SH-SY5Y (cell line): ENCODE data around the gene PPM1E.

Experiments used
- GATA2 ChIP-seq: IDR thresholded peaks from 2 replicates; pipeline ENCODE4 v1.6.1; 2011; ENCODE audit warnings: mild to moderate bottlenecking, low read depth, low read length
- GATA3 ChIP-seq: IDR thresholded peaks from 2 replicates; pipeline ENCODE4 v1.6.1; 2011; ENCODE audit warnings: low read depth, mild to moderate bottlenecking, low read length, moderate library complexity

PPM1E gene

DNA sequence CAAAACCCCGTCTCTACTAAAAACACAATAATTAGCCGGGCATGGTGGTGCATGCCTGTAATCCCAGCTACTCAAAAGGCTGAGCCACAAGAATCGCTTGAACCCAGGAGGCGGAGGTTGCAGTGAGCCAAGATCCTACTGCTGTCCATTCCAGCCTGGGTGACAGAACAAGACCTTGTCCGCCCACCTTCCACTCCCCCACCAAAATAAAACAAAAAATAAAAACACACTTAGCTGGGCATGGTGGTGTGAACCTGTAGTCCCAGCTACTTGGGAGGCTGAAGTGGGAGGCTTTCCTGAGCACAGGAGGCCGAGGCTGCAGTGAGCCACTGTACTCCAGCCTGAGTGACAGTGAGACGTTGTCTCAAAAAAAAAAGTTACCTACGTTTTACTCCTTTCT lies 3.2 kb downstream of the PPM1E start:
- TF ChIP-seq GATA2 (no peak), GATA3 (no peak)

DNA sequence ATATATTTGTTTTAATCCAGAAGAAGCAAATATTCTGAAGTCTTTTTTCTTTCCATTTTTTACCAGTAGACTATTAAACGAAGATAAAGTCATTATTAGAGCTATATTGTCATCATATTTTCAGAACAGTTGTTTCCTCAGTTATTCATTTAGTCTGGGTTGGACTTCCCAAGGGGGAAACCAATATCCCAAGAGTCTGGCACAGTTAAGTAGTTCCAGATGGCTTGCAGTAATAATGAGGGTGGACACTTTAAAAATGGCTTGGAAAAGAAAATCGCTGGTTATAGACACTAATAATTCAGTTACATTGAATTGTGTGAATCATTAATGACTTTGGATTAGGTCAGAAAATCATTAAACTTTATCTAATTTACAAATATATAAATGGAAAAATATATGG lies 3.9 kb downstream of the PPM1E start:
- TF ChIP-seq GATA3 (no peak), GATA2 (no peak)

DNA sequence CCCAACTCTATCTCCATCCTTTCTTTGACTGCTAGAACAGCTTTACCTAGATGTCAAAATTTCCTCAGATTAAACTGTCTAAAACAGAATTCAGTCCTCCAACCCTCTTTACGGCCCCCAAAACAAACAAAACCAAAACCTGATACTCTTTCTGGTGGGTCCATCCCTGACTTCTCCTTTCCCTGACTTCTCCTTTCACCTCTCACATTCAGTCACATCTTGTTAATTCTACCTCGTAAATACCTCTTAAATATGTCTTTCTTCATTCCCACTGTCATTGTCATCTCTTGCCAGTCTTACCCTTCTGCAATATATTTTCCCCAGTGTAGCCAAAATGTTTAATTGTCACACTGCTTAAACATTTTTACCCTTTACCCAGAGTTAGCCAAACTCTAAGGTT lies 4.6 kb downstream of the PPM1E start:
- TF ChIP-seq GATA2 = no peak
- TF ChIP-seq GATA3 = no peak

DNA sequence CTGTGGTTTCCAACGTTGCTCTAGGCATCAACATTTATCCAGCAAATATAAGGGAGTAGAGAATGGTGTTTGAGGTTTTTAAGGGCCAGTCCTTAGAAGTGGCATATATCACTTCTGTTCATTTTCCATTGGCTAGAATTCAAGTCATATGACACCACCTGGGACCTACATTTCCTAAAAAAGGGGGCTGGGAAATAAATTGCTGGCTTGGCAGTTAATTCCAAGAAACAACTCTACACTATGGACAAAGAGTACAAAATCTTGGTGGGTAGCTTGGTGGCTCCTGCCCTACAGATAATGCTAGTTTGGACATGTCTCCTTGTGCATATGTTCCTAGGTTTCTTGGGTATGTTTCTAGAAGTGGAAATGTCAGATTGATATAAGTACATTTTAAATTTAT lies 7.6 kb downstream of the PPM1E start:
- TF ChIP-seq GATA3 (no peak), GATA2 (no peak)

DNA sequence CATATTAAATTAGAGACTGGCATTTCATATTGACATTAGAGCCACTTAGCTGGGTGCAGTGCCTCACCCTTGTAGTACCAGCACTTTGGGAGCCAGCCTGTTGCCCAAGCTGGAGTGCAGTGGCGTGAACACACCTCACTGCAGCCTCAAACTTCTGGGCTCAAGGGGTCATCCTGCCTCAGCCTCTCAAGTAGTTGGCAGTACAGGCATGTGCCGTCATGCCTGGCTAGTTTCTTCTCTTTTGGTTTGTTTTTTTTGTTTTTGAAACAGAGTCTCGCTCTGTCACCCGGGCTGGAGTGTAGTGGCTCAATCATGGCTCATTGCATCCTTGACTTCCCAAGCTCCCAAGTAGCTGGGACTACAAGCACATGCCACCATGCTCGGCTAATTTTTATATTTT lies 8.7 kb downstream of the PPM1E start:
- no peak for TF ChIP-seq GATA2
- TF ChIP-seq GATA3 = no peak

DNA sequence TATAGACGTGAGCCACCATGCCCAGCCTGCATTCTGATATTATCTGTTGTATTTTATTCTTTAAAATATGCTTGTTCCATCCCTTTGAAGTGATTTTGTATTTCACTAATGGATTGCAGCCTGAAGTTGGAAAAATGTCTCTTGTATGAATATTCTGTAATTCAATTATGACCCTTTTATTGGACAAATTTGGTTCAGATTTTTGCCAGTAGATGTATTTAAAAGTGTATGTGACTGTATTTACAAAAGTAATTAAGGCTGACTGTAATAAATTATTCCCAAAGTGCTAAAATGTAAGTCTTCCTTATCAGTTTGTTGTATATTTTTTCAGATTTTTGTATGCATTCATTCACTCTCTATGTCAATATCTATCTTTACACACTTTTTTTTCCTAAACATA lies 23.8 kb downstream of the PPM1E start:
- TF ChIP-seq GATA2 (no peak; the same call in none of the 2 replicates), GATA3 (no peak)

DNA sequence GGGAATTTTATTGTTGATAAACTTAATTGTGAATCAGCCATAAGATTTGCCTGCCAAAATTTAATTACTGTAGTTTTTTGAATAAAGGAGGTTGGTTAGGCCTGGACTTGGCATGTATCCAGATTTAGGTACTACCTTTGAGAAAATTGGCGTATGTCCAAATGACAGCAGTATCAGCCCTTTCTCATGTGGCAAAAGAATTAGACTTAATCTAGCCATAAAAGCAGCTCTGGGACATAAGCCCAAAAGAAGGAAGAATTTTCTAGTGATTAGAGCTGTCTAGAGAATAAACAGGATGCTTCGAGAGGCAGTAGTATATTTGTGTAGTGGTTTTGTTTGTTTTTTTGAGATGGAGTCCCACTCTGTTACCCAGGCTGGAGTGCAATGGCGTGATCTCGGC lies 27.7 kb downstream of the PPM1E start:
- TF ChIP-seq GATA3 (no peak), GATA2 (no peak; the same call in 1 of the 2 replicates)

DNA sequence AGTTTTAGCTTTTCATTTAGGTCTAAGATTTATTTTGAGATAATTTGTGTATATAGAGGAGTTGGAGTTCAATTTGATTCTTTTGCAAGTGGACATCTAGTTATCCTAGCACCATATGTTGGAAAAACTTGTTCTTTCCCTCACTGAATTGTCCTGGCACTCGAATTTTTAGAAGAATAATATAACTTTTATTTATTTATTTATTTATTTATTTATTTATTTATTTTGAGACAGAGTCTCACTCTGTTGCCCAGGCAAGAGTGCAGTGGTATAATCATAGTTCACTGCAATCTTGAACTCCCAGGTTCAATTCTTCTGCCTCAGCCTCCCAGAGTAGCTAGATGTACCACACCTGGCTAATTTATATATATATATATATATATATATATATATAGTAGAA lies 29.4 kb downstream of the PPM1E start:
- TF ChIP-seq GATA2 = no peak
- no peak for TF ChIP-seq GATA3

DNA sequence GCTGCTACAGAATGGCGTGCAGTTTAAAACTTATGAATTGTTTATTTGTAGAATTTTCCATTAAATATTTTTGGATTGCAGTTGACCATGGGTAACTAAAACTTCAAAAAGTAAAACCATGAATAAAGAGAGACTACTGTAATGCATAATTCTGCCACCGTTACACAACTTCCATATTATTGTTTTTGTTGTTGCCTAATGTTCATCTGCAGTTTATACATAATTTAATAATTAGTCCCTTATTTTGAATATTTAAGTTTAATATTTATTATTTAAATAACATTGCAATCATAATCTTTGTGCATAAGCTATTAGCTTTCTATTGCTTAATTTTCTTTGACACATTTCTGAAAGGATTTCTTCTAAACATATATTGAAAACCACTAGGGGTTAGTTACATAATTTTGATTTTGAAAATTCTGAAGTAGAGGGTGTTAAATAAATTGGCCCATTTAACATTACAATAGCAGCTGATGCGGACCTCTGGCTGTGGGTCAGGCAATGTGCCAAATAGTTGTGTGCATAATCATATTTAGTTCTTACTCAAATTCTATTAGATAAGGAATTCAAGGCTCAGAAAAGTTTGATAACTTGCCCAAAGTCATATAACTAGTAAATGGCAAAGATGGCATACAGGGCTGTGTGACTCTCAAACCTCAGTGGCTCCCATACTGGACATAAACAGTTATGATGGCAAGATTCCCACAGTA lies 31.1 kb downstream of the PPM1E start:
- TF ChIP-seq GATA2 = no peak
- TF ChIP-seq GATA3 = no peak

DNA sequence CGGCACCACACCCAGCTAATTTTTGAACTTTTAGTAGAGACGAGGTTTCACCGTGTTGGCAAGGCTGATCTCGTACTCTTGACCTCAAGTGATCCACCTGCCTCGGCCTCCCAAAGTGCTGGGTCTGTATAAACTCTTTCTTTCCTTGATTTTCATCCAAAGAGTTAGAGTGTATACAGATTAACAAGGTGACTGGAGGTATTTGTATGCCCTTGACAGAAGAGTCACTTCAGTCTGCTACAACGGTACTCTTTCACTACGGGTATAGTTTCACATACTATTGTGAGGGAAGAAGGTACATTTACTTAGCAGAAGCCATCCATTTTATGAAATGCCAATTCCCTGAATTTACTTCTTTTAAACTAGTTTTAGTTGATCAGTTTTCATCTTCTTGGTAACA lies 32.5 kb downstream of the PPM1E start:
- TF ChIP-seq GATA2 (no peak), GATA3 (no peak)

DNA sequence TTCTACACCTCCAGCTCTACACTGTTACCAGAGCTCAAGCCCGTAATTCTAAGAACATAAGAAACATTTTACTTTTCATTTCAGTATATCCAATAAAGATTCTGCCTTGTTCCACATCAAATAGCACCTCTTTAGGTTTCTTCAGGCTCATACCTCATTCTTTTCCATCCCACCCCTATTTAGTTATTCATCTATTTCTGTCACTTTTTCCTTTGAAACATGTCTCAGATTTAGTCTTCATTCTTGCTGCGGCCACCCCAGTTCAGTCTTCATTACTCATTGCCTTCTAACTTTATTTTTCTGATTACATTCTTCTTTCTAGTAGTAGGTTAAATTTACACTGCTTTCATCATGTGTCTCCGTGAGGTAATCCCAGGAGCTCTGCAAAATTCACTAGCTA lies 33.5 kb downstream of the PPM1E start:
- no peak for TF ChIP-seq GATA2
- TF ChIP-seq GATA3 = no peak

DNA sequence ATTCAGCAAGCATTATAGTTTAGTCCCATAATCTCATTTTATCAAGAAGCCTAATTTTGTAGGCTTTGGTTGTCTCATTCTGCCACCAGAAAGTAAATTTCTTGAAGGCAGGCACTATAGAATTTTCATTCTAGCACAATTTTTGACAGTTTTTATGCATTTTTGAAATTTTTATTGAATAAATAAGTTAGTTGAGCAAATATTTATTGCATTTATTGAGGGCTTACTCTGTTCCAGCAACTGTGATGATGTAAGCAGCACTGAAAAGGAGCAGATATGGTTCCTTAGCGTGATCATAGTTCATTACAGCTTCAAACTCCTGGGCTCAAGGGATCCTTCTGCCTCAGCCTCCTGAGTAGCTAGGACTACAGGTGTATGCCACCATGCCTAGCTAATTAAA lies 34.2 kb downstream of the PPM1E start:
- TF ChIP-seq GATA2 = no peak
- TF ChIP-seq GATA3 = no peak

DNA sequence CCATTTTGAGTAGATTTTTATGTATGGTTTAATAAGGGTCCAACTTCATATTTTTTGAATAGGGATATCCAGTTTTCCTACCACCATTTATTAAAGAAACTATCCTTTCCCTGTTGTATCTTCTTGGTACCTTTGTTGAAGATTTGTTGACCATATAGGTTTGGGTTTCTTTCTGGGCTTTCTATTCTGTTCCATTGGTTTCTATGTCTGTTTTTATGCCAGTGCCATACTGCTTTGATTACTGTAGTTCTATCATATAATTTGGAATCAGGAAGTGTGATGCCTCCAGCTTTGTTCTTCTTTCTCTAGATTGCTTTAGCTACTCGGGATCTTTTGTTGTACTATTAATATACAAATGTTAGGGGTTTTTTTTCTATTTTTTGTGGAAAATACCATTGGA lies 46.5 kb downstream of the PPM1E start:
- TF ChIP-seq GATA2 = no peak
- TF ChIP-seq GATA3 = no peak

DNA sequence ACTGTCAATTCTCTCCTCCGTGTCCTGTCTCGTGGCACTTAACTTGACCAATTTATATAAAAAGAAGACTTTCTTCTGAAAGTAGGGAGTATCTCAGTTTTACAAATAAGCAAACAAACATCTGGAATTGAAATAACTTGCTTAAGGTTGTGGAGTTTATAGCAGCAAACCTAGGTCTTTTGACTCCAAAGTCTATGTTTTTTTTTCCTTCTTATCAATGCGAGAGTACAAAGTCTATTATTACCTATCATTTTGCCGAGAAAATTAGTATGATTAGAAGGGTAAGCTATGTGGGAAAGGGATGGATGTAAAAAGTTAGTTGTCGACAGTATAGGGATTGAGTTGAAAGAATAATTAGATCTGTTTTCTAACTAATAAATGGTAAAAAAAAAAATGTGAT lies 50.4 kb downstream of the PPM1E start:
- TF ChIP-seq GATA2 (no peak), GATA3 (no peak)

DNA sequence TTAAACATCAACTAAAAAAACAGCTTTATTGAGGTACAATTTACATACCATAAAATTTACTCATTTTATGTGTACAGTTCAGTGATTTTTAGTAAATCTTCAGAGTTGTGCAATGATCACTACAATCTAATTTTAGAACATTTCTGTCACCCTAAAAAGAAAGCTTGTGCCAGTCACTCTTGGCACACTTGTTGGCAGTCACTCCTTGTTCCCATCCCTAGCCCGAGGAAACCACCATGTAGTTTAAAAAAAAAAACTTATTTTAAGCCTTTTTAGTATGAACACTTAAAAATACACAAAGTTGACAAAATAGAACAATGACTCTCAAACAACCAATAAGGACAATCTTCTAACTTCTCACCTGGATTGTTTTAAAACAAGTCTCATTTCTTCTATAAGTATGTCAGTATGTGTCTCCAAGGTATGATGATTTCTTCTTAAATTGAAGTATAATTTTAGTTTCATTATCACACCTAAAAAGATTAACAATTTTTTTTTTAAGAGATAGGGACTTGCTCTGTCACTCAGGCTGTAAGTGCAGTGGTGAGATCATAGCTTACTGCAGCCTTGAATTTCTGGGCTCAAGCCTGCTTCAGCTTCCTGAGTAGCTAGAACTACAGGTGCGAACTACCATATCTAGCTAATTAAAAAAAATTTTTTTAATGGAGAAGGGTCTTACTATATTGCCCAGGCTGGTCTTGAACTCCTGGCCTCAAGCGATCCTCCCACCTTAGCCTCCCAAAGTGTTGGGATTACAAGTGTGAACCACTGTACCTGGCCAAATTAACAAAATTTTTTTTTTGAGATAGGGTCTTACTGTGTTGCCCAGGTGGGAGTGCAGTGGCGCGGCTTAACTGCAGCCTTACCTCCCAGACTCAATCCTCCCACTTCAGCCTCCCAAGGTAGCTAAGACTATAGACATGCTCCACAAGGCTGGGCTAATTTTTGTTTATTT lies 53.2 kb downstream of the PPM1E start:
- TF ChIP-seq GATA3 (no peak), GATA2 (no peak)
